ENCODE measurements around the gene PRICKLE4. TPM values are rescaled to one million over a fixed set of nuclear protein-coding genes. Genes with fewer than 3 reads are reported as not detected.

PRICKLE4 gene
- total and polyA plus RNA-seq, 8 donors: 0.88 to 5.7 (median 1.9) TPM

DNA sequence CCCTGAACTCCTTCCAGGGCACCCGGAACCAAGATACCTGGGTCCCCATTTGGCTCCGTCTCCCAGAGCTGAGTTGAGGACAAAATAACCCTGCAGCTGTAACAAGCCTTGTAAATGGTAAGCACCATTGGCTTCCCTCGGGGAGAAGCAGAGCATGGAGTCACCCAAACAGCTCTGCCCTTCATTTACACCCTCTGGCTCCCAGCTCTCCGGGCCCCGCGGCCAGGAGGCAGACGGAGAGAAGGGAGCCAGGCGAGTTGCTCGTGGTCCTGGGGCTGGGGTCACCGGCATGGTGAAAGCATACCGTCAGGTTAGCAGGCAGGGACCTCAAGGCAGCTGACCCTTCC, 47.2 kb upstream of the PRICKLE4 start:
- no peak for FAIRE-seq
- H3K9me3 ChIP-seq: no peaks in the 10 kb centered on the region
- H3K27me3 ChIP-seq: no peaks in the 10 kb centered on the region
- no peaks in the 10 kb centered on the region for H3K36me3 ChIP-seq
- peak overlapping the region in 3 of 4 donors; percentile 83 to 94 (median 88) for H3K27ac ChIP-seq
- 59 to 62% methylated on average over 9 to 11 of the region's 11 CpGs for WGBS, 2 donors
- no peak for DNase-seq
- TF ChIP-seq, protein P1, sequence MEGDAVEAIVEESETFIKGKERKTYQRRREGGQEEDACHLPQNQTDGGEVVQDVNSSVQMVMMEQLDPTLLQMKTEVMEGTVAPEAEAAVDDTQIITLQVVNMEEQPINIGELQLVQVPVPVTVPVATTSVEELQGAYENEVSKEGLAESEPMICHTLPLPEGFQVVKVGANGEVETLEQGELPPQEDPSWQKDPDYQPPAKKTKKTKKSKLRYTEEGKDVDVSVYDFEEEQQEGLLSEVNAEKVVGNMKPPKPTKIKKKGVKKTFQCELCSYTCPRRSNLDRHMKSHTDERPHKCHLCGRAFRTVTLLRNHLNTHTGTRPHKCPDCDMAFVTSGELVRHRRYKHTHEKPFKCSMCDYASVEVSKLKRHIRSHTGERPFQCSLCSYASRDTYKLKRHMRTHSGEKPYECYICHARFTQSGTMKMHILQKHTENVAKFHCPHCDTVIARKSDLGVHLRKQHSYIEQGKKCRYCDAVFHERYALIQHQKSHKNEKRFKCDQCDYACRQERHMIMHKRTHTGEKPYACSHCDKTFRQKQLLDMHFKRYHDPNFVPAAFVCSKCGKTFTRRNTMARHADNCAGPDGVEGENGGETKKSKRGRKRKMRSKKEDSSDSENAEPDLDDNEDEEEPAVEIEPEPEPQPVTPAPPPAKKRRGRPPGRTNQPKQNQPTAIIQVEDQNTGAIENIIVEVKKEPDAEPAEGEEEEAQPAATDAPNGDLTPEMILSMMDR (IDR thresholded peaks at IDR 0.05): no peak
- H3K4me1 ChIP-seq: peaks cover 0 to 9% (median 0%) of the 10 kb centered on the region in 3 donors
- peak overlapping the region in 2 of 4 donors; percentile 93 to 95 for H3K4me3 ChIP-seq
- intact Hi-C loops (cut with DNase I): no loop called here
- ATAC-seq: no peak

DNA sequence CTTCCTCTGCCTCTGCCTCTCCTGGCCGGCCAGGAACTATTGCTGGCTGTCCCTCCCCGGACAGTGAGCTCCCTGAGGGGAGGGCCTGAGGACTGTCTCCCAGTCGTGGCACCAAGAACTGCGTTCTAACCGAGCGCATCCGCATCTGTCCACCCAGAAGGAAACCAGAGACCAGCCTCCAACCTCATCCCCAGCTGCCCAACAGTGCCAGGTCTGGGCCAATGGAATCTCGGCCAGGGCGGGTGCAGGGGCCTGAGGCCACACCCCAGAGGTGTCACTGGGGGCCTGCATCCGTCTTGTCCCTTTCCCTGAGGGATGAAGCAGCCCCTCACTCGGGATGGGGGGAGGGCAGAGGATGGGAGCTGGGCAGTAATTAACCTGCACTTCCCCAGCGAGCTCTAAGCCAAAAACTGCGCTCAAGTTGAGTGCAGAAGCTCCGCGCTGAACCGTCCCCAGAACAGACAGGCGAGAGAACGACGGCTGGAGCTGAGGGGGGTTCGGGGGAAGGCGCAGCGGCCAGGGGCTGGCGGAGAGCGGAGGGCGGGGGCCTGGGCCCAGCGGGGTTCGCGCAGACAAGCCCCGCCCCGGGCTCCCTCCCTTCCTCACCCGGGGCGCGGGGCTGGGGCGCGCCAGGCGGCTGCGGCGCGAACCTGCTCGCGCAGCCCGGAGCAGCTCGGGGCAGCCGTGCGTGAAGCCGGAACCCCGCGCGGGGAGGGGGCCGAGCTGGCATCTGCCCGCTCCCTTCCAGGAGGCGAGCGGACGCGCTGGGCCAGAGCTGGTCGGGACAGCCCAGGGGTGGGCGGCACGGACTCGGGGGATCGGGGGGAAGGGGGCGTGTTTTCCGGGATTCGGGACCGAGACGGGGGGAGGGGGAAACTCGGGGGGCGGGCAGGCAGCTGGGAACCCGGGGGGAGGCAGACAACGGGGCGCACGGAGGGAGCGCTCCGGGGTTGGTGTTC, 46.6 kb upstream of the PRICKLE4 start:
- DNase-seq (peak; percentile 55 to 85 (median 68)), FAIRE-seq (no peak), ATAC-seq (peak; percentile 64 to 81 (median 70))
- WGBS, 2 donors: 3% methylated on average over 55 to 73 of the region's 73 CpGs
- H3K36me3 ChIP-seq: no peaks in the 10 kb centered on the region
- no peaks in the 10 kb centered on the region for H3K27me3 ChIP-seq
- TF ChIP-seq, protein P1 (IDR thresholded peaks at IDR 0.05): no peak
- H3K4me1 ChIP-seq: peaks cover 0 to 9% (median 0%) of the 10 kb centered on the region in 3 donors
- intact Hi-C loops (cut with DNase I): no loop called here
- H3K27ac ChIP-seq: peak overlapping the region; percentile 81 to 94 (median 86)
- no peaks in the 10 kb centered on the region for H3K9me3 ChIP-seq
- H3K4me3 ChIP-seq: peak overlapping the region; percentile 64 to 95 (median 88)

DNA sequence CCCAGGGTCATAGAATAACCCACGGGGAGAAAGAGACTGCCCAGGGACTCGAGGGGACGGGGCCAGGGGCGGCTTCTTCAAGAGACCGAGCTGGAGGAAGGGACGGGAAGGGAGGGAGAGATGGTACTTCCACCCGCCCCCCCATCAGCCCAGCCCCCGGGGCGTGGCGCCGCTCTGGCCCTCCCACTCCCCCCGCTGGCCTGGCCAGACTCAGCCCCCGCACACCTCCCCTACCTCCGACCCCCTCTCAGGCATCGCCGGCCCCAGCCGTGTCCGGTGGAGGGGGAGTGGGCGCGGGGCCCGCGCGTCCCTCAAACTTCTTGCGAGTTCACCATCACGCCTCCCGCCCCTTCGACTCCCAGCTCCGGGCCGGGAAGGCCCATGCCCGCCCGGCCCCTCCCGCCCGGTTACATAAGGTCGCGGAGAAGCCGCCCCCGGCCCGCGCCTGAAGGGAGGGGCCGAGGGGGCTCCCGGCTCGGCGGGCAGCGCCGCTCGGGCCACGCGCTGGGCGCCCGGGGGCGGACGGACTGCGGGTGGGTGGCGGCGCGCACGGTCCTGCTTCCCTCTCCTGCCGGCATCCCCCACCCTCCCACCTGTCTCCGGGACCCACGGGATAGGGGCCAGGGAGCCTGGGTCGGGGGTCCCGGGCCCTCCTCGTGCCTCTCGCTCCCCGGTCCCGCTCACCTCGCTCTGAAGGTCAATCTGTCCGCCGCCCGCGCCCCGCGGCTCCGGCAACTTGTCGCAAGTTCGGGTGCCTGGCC, 45.7 kb upstream of the PRICKLE4 start:
- intact Hi-C loops (cut with DNase I): no loop called here
- H3K4me1 ChIP-seq: peaks cover 0 to 9% (median 0%) of the 10 kb centered on the region in 3 donors

DNA sequence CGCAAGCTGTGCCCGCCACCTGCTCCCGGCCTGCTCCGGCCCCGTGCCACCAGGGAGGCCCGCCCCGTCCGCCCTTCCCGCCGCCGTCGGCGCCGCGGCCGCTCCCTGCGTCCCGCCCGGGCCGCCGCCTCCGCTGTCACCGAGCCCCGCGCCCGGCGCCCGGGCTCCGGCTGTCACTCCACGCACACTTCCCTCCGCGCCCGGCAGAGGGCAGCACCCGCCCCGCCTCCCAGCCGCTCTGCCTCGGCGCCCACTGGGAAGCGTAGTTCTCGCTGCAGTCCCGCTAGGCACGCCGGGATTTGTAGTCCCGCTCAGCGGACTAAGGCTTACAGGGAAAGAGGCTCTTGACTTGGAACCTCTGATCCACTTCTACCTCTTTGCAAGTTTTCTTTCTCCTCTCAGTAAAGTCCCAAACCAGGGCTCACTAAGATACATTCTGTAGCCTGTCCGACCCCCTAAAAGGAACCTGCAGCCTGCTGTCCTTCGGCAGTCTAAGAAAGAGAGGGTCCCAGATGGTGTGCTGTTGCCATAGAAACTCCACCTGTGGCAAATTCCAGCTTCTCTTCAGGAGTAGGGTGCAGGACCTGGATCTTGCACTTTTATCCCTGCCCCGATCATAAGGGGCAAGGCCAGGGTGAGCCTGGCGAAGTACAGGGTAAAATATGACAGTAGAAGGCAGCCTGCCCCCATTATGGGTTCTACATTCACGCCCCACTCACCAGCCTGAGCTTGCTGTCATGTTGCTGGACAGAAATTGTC, 45.0 kb upstream of the PRICKLE4 start, which contains the start of gene TFEB:
Gene TFEB, minus strand, starts transcription at position 182 of the 759 bp plus-strand sequence. CDS start 44,395 bp downstream, outside the sequence.
- peak within 1 kb of the TSS; percentile 81 to 94 (median 86) for H3K27ac ChIP-seq
- H3K4me3 ChIP-seq: peak within 1 kb of the TSS; percentile 64 to 95 (median 88)
- no peaks in the 10 kb centered on the region for H3K27me3 ChIP-seq
- FAIRE-seq (no peak), ATAC-seq (peak; percentile 78 to 87 (median 84)), DNase-seq (peak; percentile 91 to 98 (median 95))
- 6 to 8% methylated on average over 35 to 50 of the region's 50 CpGs for WGBS, 2 donors
- H3K4me1 ChIP-seq: peaks cover 0 to 9% (median 0%) of the 10 kb centered on the region in 3 donors
- TF ChIP-seq, protein P1 (IDR thresholded peaks at IDR 0.05): peak; percentile 87 to 96 (median 92)
- intact Hi-C loops (cut with DNase I): no loop called here
- H3K9me3 ChIP-seq: no peaks in the 10 kb centered on the region
- H3K36me3 ChIP-seq: no peaks in the 10 kb centered on the region

More for the DNA sequence above, 45.7 kb upstream of the PRICKLE4 start:
- peak in 5 of 6 donors; percentile 75 to 89 (median 85) for DNase-seq
- H3K9me3 ChIP-seq: no peaks in the 10 kb centered on the region
- peak overlapping the region; percentile 64 to 95 (median 88) for H3K4me3 ChIP-seq
- peak overlapping the region; percentile 81 to 94 (median 86) for H3K27ac ChIP-seq
- ATAC-seq: peak; percentile 72 to 82 (median 76)
- WGBS, 2 donors: 0 to 1% methylated on average over 39 to 75 of the region's 76 CpGs
- TF ChIP-seq, protein P1 (IDR thresholded peaks at IDR 0.05): no peak
- FAIRE-seq: no peak
- H3K27me3 ChIP-seq: no peaks in the 10 kb centered on the region
- H3K36me3 ChIP-seq: no peaks in the 10 kb centered on the region

Data from pancreas (tissue), 10 donors.